Skin epidermis (tissue), 12 donors: ENCODE data around the gene CDH13.

Experiments
- H3K27ac ChIP-seq, 21 experiments: fragments of 200-600 bp; sonication (generic) in 11 of 21; one replicate each; pipeline ENCODE4 v1.5.0; 2020; ENCODE audit warnings: mild to moderate bottlenecking in 3 of 21, inconsistent platforms in 2 of 21, moderate library complexity in 2 of 21
- H3K4me3 ChIP-seq, 7 experiments: fragments of 200-600 bp; sonication (generic) in 2 of 7; one replicate each; pipeline ENCODE4 v1.5.0; 2020; ENCODE audit warnings: inconsistent platforms in 2 of 7, mild to moderate bottlenecking in 2 of 7, moderate library complexity in 1 of 7

Gene CDH13

DNA sequence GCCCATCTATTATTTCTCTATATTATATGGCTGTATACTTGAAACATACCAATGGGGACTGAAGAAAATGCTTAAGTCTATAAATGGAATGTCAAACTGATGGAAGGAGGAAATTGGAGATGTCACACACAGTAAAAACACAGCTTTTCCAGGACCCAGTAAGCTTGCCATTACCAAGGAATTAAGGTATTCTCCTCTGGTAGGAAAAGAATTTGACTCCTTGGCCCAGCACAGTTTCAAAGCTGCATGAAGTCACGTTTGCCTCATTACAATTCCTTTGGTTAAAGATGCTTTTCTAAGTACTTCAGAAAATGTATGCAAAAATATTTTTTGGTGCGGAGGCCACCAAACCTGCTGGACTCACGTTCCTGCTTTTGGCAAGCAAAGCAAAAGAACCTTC lies 48.5 kb downstream of the CDH13 start:
- H3K27ac ChIP-seq, result no peak overlapping the region

DNA sequence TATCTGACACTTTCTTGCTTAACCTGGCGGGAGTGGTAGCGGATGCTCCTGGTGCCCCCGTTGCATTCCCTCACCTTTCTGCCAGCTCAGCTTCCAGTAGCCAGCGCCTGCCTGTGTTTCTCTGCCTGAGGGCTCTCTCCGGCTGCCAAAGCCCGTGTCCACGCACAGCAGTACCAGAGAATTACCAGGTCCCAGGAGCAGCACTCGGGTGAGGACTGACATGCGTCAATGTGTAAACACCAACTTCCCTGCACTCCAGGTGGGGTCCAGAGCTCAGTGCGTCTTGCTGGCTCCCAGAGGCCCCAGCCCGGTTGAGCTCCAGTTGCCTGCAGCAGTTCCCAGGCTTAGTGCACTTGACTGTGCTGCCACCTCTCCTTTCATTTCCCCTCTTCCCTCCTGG lies 54.8 kb downstream of the CDH13 start:
- H3K4me3 ChIP-seq, result no peak overlapping the region
- H3K27ac ChIP-seq, result no peak overlapping the region

More for the DNA sequence above, 48.5 kb downstream of the CDH13 start:
- no peak overlapping the region for H3K4me3 ChIP-seq

DNA sequence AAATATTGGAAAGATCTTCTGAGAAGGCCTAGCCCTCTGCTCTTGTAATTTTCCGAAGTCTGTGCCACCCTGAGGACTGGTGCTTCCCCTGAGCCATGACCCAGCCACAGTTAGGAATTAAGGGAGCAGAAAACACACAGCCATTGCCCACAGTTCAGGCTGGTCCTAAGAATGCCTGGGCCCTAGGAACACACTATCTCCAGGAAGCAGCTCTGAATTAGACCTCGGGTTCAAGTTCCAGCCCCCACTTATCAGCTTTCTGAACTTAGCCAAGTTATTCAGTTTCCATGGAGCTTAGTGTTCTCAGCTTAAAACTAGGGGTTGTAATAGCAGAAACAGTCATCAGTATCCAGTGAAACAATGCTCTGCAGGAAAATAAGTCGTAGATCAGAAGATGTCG lies 56.0 kb downstream of the CDH13 start:
- Histone ChIP-seq H3K4me3 (no peak overlapping the region), H3K27ac (no peak overlapping the region)

DNA sequence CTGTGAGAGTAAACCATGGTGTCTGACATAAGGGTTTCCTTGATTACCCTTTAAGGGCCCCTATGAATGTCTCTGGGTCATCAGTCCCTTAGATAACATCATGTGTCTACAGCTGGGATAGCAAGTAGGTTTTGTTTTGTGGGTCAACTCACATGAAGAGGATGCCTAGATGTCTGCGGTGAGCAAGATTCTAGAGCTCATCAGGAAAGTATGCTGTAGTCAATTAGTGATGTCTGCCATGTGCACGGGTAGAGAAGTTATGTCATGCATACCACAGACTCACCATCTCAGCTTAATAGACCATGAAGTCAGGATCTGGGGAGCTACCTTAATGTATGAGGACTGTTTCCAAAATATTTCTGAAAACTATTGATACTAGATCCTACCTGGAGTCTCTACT lies 57.5 kb downstream of the CDH13 start:
- no peak overlapping the region for H3K27ac ChIP-seq
- H3K4me3 ChIP-seq, result no peak overlapping the region

GRCh38 chr16:82685526-82685925 lies 58.8 kb downstream of the CDH13 start:
- no peak overlapping the region for H3K27ac ChIP-seq

GRCh38 chr16:82694239-82694874 lies 67.6 kb downstream of the CDH13 start:
- Histone ChIP-seq H3K4me3 (no peak overlapping the region), H3K27ac (no peak overlapping the region)

More at GRCh38 chr16:82685526-82685925, 58.8 kb downstream of the CDH13 start:
- no peak overlapping the region for H3K4me3 ChIP-seq

GRCh38 chr16:82695806-82696205 lies 69.0 kb downstream of the CDH13 start:
- H3K4me3 ChIP-seq, result no peak overlapping the region

GRCh38 chr16:82699260-82699659 lies 72.5 kb downstream of the CDH13 start:
- peak overlapping the region in 5 of 21 experiments; percentile 12 to 63 (median 59) for H3K27ac ChIP-seq
- H3K4me3 ChIP-seq, result no peak overlapping the region

More at GRCh38 chr16:82695806-82696205, 69.0 kb downstream of the CDH13 start:
- H3K27ac ChIP-seq, result no peak overlapping the region

DNA sequence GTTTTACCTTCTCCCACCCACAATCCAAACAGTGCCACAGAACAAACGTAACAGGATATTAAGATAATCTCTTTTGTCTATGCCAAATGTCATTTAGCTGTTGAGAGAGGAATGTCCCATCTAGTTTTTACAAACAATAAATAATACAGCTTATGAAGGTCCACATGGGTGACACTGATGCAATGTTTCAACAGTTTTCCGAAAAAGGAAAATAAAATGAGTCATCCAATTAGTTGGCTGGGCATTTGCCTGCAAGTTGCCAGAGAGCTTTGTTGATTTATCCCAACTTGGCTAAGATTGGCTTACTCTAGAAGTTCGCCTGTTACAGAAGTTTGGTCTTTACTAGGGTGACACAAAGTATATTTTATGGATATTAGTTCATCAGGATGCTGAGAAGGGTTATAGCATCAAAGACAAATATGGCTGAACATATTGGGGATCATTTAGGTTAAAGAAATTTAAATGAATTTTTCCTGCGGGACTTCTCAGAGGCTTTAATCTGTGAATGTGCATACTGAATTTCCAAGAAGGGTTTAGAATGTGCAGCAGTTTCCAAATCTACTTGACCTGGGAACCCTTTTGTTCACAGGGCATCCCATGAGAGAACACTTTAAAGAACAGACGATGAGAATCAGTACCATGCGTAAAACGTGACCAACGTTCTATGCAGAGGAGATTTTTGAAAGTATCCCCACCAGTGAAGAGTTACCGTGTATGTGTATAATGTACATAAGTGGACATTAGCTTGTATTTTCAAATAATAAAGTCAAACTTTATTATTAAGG lies 73.1 kb downstream of the CDH13 start:
- Histone ChIP-seq H3K4me3 (no peak overlapping the region), H3K27ac (peak overlapping the region in 6 of 21 experiments; percentile 12 to 63 (median 46))

GRCh38 chr16:82700541-82701235 lies 73.9 kb downstream of the CDH13 start:
- H3K4me3 ChIP-seq, result no peak overlapping the region
- peak overlapping the region in 3 of 21 experiments; percentile 14 to 63 (median 59) for H3K27ac ChIP-seq

GRCh38 chr16:82701442-82701955 lies 74.7 kb downstream of the CDH13 start:
- Histone ChIP-seq H3K27ac (no peak overlapping the region), H3K4me3 (no peak overlapping the region)

GRCh38 chr16:82703161-82703560 lies 76.4 kb downstream of the CDH13 start:
- no peak overlapping the region for H3K27ac ChIP-seq

GRCh38 chr16:82703871-82704768 lies 77.4 kb downstream of the CDH13 start:
- Histone ChIP-seq H3K27ac (no peak overlapping the region), H3K4me3 (no peak overlapping the region)

More at GRCh38 chr16:82703161-82703560, 76.4 kb downstream of the CDH13 start:
- no peak overlapping the region for H3K4me3 ChIP-seq

DNA sequence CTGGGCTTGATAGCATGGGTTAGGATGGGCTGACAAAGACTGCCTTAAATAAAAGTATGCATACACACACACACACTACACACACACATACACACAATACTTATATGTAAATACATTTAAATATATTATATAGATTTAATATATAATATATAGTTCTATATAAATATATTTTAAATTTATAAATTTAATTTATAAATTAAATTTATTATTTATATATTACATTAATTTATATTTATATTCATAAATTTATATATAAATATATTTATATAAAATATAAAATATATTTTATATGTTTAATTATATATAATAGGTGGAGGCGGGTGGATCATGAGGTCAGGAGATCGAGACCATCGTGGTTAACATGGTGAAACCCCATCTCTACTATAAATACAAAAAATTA lies 83.2 kb downstream of the CDH13 start:
- Histone ChIP-seq H3K4me3 (no peak overlapping the region), H3K27ac (no peak overlapping the region)

- Histone ChIP-seq H3K4me3 (no peak overlapping the region), H3K27ac (no peak overlapping the region)
Observed at GRCh38 chr16:82713778-82714177, 87.0 kb downstream of the CDH13 start.

- Histone ChIP-seq H3K27ac (no peak overlapping the region), H3K4me3 (no peak overlapping the region)
Observed at GRCh38 chr16:82715160-82715559, 88.4 kb downstream of the CDH13 start.

DNA sequence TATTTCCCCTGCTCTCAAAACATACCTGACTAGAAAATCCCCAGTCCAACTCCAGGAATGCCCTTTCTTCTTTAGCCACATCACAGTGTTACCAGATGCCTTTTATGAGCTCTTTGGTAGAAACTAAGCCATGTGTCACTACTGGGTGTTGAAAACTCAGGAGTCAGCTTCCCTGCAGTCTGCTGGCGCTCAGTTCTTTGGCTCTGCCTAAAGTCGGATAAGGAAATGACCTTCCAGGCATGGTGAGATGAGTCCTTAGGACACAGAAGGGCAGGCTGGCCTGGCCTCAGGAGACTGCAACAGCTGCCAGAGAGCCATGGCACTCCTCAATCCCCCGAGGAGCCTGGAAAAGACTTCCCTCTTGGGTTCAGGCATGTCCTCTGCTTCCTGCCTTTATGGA lies 89.1 kb downstream of the CDH13 start:
- H3K4me3 ChIP-seq, result no peak overlapping the region
- no peak overlapping the region for H3K27ac ChIP-seq

DNA sequence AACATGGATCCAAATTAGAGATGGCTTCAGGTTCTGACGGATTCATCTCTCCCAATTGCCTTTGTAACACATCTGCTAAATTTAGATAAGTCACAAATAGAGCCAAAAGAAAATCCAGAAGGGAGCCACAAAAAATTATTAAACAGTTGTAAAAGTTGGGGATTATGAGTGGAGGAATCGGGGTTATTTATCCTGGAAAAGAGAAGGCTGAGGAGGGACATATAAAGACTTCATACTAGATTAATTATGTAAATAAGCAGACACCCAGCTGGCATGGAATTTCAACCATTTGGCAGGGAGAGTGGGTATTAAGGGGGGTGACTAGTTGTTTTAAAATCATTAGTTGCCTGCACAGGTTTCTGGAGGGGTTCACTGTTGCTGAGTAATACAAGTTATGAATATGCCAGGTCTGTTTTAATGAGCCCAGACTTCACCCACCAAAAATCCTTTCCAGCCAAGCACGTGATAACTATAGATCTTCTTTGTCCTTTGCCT lies 89.6 kb downstream of the CDH13 start:
- Histone ChIP-seq H3K27ac (no peak overlapping the region), H3K4me3 (no peak overlapping the region)

- H3K27ac ChIP-seq, result no peak overlapping the region
- no peak overlapping the region for H3K4me3 ChIP-seq
Observed at GRCh38 chr16:82720414-82720813, 93.6 kb downstream of the CDH13 start.
